SK-N-SH (cell line): ENCODE measurements around the gene DEGS2.

ENCODE experiments used
- CTCF ChIP-seq: fragments of 200-600 bp; sonication (generic); IDR thresholded peaks from 2 replicates; pipeline ENCODE4 v1.6.1; 2017; ENCODE audit warnings: antibody characterized with exemption, mild to moderate bottlenecking, moderate library complexity
- EP300 ChIP-seq, 2 experiments: IDR thresholded peaks; 2 replicates each; pipeline versions ENCODE4 v1.4.0 to v1.6.1; 2012; ENCODE audit warnings: borderline replicate concordance in 1 of 2, low read depth in 1 of 2, low read length in 1 of 2
- FOXJ3 ChIP-seq: sonication (generic); formaldehyde crosslinking; IDR thresholded peaks from 2 replicates; pipeline ENCODE4 v1.5.1; 2020; ENCODE audit warnings: mild to moderate bottlenecking, missing genetic modification reagents
- GATA2 ChIP-seq: sonication (generic); formaldehyde crosslinking; IDR thresholded peaks from 2 replicates; pipeline ENCODE4 v1.5.0; 2020; ENCODE audit warnings: mild to moderate bottlenecking, missing genetic modification reagents
- MAX ChIP-seq: IDR thresholded peaks from 2 replicates; pipeline ENCODE4 v1.4.0; 2012; ENCODE audit warnings: low read depth
- NFIC ChIP-seq: IDR thresholded peaks from 2 replicates; pipeline ENCODE4 v1.4.0; 2012; ENCODE audit warnings: borderline replicate concordance
- NRF1 ChIP-seq: IDR thresholded peaks from 2 replicates; pipeline ENCODE4 v1.6.1; 2012; ENCODE audit warnings: low read depth, mild to moderate bottlenecking, low read length
- RCOR1 ChIP-seq: fragments of 150-350 bp; IDR thresholded peaks from 2 replicates; pipeline ENCODE4 v1.6.1; 2017; ENCODE audit warnings: antibody characterized with exemption, low read length
- REST ChIP-seq: IDR thresholded peaks from 2 replicates; pipeline ENCODE4 v1.6.1; 2012; ENCODE audit warnings: mild to moderate bottlenecking, low read depth, low read length, moderate library complexity
- RFX5 ChIP-seq: IDR thresholded peaks from 2 replicates; pipeline ENCODE4 v1.6.1; 2012; ENCODE audit warnings: mild to moderate bottlenecking, improper control_type of control experiment, low read length
- RXRA ChIP-seq: IDR thresholded peaks from 2 replicates; pipeline ENCODE4 v1.4.0; 2012; ENCODE audit warnings: low read depth, mild to moderate bottlenecking, borderline replicate concordance
- TEAD4 ChIP-seq: IDR thresholded peaks from 2 replicates; pipeline ENCODE4 v1.4.0; 2012; ENCODE audit warnings: mild to moderate bottlenecking, borderline replicate concordance; ENCODE audit not compliant: insufficient read depth
- USF1 ChIP-seq: IDR thresholded peaks from 2 replicates; pipeline ENCODE4 v1.4.0; 2012; ENCODE audit warnings: low read depth, borderline replicate concordance

- TF ChIP-seq REST (no peak), CTCF (no peak), TEAD4 (no peak), RFX5 (no peak), MAX (no peak), RXRA (no peak), GATA2 (CRISPR knock-in tag) (no peak), NFIC (no peak), EP300 (IDR thresholded peaks at IDR 0.05; ENCODE audit: borderline replicate concordance in 1 of 2, low read depth in 1 of 2, low read length in 1 of 2) (no peak), USF1 (no peak), FOXJ3 (CRISPR knock-in tag) (no peak), RCOR1 (no peak), NRF1 (no peak)
These were observed 12.8 kb downstream of the DEGS2 start for GRCh38 chr14:100146531-100147091.
